DND-41 (cell line): ENCODE data around the gene CDHR2.

Experiments
- EZH2 ChIP-seq: IDR thresholded peaks from 3 replicates; pipeline ENCODE4 v1.6.1; 2012; ENCODE audit warnings: borderline replicate concordance, low read depth, mild to moderate bottlenecking, moderate library complexity, low read length, inconsistent platforms; ENCODE audit not compliant: severe bottlenecking
- TF ChIP-seq, protein P1 (sequence below): IDR thresholded peaks from 2 replicates; pipeline ENCODE4 v1.5.1; 2012; ENCODE audit warnings: borderline replicate concordance, low read length, moderate library complexity, mild to moderate bottlenecking; ENCODE audit not compliant: poor library complexity, severe bottlenecking; ENCODE audit errors: extremely low read depth

DNA sequence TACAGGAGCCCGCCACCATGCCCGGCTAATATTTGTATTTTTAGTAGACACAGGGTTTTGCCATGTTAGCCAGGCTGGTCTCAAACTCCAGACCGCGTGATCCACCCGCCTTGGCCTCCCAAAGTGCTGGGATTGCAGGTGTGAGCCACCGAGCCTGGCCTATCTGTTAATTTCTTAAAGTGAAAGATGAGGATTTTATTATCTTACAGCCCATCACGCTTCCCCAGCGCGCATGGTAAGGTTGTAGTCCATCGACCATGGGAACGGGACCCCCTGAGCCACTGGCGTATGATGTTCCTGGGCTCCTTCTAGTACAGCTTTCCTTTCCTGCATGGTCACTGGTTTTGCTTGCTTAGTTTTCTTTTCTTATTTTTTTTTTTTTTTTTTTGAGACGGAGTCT is 8.7 kb downstream of the CDHR2 start:
- TF ChIP-seq, protein P1, sequence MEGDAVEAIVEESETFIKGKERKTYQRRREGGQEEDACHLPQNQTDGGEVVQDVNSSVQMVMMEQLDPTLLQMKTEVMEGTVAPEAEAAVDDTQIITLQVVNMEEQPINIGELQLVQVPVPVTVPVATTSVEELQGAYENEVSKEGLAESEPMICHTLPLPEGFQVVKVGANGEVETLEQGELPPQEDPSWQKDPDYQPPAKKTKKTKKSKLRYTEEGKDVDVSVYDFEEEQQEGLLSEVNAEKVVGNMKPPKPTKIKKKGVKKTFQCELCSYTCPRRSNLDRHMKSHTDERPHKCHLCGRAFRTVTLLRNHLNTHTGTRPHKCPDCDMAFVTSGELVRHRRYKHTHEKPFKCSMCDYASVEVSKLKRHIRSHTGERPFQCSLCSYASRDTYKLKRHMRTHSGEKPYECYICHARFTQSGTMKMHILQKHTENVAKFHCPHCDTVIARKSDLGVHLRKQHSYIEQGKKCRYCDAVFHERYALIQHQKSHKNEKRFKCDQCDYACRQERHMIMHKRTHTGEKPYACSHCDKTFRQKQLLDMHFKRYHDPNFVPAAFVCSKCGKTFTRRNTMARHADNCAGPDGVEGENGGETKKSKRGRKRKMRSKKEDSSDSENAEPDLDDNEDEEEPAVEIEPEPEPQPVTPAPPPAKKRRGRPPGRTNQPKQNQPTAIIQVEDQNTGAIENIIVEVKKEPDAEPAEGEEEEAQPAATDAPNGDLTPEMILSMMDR, result no peak
- no peak for TF ChIP-seq EZH2
